ENCODE measurements around the gene TMEM132D. TPM values are rescaled to one million over a fixed set of nuclear protein-coding genes. Genes with fewer than 3 reads are reported as not detected.

The TMEM132D gene
- total and polyA plus RNA-seq, 2 of the 8 experiments (the other 6 are each of a cell fraction or from before 2014, with no cell fraction given): 3.5 to 10.1 TPM

GRCh38 chr12:129258781-129259318 is 645.0 kb downstream of the TMEM132D start:
- CTCF ChIA-PET (ENCODE audit: partially characterized antibody): no interaction called here
- no peak for FAIRE-seq

More at GRCh38 chr12:129258781-129259318, 645.0 kb downstream of the TMEM132D start:
- 84% methylated on average over 5 of the region's 5 CpGs; no CpG with 5 or more reads in 1 of the 2 experiments for WGBS, 2 experiments (ENCODE audit: extremely low coverage in 1 of 2, insufficient coverage in 1 of 2, insufficient read length in 1 of 2, insufficient replicate concordance in 2 of 2, low coverage in 1 of 2, low lambda C conversion rate in 2 of 2, missing lambda C conversion rate in 1 of 2)
- Histone ChIP-seq H3K27me3 (replicated peaks in 1 of 4; ENCODE audit: control insufficient read depth in 3 of 4, extremely low read depth in 1 of 4, insufficient read depth in 3 of 4, low read length in 3 of 4) (no peaks in the 10 kb centered on the region), H3K4ac (replicated peaks; ENCODE audit: insufficient read length, low read depth, low read length) (no peak overlapping the region), H3K4me2 (ENCODE audit: insufficient read depth in 1 of 2, low read depth in 2 of 2, low read length in 2 of 2) (no peak overlapping the region), H3K9me3 (ENCODE audit: insufficient read depth in 2 of 2, low read depth in 1 of 2, low read length in 1 of 2) (0 out of 4 replicates have a peak, but pooled peaks cover 0 to 4% of the 10 kb centered on the region in 2 experiments), H3K79me1 (ENCODE audit: low read depth, low read length) (no peaks in the 10 kb centered on the region), H2BK5ac (ENCODE audit: low read depth, low read length) (no peak overlapping the region), H2BK12ac (ENCODE audit: low read depth, low read length) (no peak overlapping the region), H3K14ac (ENCODE audit: insufficient read length) (no peak overlapping the region), H4K8ac (ENCODE audit: extremely low read depth, insufficient read depth, low read length) (no peak overlapping the region), H2BK15ac (ENCODE audit: low read length) (no peak overlapping the region), H3K4me1 (replicated peaks in 1 of 4; ENCODE audit: control insufficient read depth in 3 of 4, insufficient read depth in 4 of 4, low read length in 3 of 4) (no peaks in the 10 kb centered on the region), H3K56ac (replicated peaks; ENCODE audit: insufficient read length, low read depth, low read length) (no peak overlapping the region), H2AFZ (ENCODE audit: low read length) (no peak overlapping the region), H3K9ac (replicated peaks in 1 of 4; ENCODE audit: extremely low read depth in 1 of 4, low read depth in 3 of 4, low read length in 3 of 4) (no peak overlapping the region), H3K23ac (ENCODE audit: insufficient read length) (no peak overlapping the region), H3K18ac (ENCODE audit: extremely low read depth, low read length) (no peak overlapping the region), H4K5ac (ENCODE audit: insufficient read length, low read depth, low read length) (no peak overlapping the region), H3K27ac (ENCODE audit: low read depth, low read length) (no peak overlapping the region), H2BK20ac (ENCODE audit: low read length) (no peak overlapping the region), H4K91ac (replicated peaks; ENCODE audit: insufficient read length, low read length) (no peak overlapping the region), H4K20me1 (replicated peaks in 1 of 2; ENCODE audit: control insufficient read depth in 1 of 2, insufficient read depth in 2 of 2, low read length in 2 of 2) (no peaks in the 10 kb centered on the region), H3K79me2 (ENCODE audit: control insufficient read depth in 1 of 2, insufficient read depth in 2 of 2, low read length in 2 of 2) (no peaks in the 10 kb centered on the region; a peak in 1 of 4 replicates), H3K23me2 (ENCODE audit: low read depth, low read length) (no peaks in the 10 kb centered on the region), H3K36me3 (ENCODE audit: control insufficient read depth in 2 of 4, insufficient read depth in 4 of 4, low read length in 3 of 4) (no peaks in the 10 kb centered on the region), H3K4me3 (ENCODE audit: extremely low read depth in 1 of 4, insufficient read depth in 2 of 4, low read depth in 3 of 4, low read length in 4 of 4) (no peak overlapping the region), H2BK120ac (replicated peaks; ENCODE audit: low read depth, low read length) (no peak overlapping the region), H2AK5ac (ENCODE audit: low read depth, low read length) (no peak overlapping the region)
- no peak for DNase-seq (ENCODE audit: low read depth in 1 of 2, low spot score in 2 of 2)
- POLR2A ChIA-PET (ENCODE audit: partially characterized antibody): no interaction called here
- TF ChIP-seq RXRA (IDR thresholded peaks at IDR 0.05; ENCODE audit: insufficient read depth, low read depth, low read length) (no peak), HDAC6 (IDR thresholded peaks at IDR 0.05; ENCODE audit: low read depth, low read length) (no peak), GTF2F1 (IDR thresholded peaks at IDR 0.05; ENCODE audit: borderline replicate concordance, low read depth, low read length) (no peak), HDAC2 (IDR thresholded peaks at IDR 0.05; ENCODE audit: borderline replicate concordance in 1 of 2, low read depth in 2 of 2, low read length in 2 of 2) (no peak), MAFK (IDR thresholded peaks at IDR 0.05; ENCODE audit: low read depth, low read length) (no peak), SP4 (IDR thresholded peaks at IDR 0.05; ENCODE audit: low read length) (no peak), SIX5 (IDR thresholded peaks at IDR 0.05; ENCODE audit: low read depth, low read length) (no peak), SP1 (IDR thresholded peaks at IDR 0.05; ENCODE audit: low read depth, low read length) (no peak), TAF1 (IDR thresholded peaks at IDR 0.05; ENCODE audit: low read depth, low read length) (no peak), POLR2A (IDR thresholded peaks at IDR 0.05; ENCODE audit: control extremely low read depth in 1 of 2, low read depth in 2 of 2, low read length in 2 of 2) (no peak), SAP30 (IDR thresholded peaks at IDR 0.05; ENCODE audit: insufficient read depth, insufficient replicate concordance, low read length) (no peak), CHD2 (IDR thresholded peaks at IDR 0.05; ENCODE audit: low read length) (no peak), EGR1 (IDR thresholded peaks at IDR 0.05; ENCODE audit: borderline replicate concordance, low read depth, low read length) (no peak)

All from H1 (cell line).